Limb (tissue), 2 donors: Measurements from ENCODE around the gene RARB.

ENCODE experiments used
- DNase-seq, 2 donors: peaks; one replicate each; pipeline ENCODE4 v3.0.0-alpha.2; 2016; ENCODE audit errors: extremely low spot score in 2 of 2

The RARB gene

DNA sequence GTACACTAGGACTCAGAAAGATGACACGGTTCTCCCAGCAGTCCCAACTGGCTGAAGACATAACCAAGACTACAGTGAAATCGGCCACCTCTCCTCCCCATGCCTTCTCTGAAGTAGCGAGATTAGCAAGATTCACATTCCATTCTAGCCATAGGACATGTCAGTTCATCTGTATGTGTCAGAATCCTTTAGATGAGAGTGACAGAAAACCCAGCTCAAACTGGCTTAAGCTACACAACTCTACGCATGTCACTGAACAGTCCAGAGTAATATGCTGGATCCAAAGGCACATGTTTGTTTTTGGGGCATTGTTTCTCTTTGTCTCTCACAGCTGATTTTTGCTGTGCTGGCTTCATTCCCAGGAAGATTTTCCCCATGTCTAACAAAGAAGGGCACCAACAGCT lies 75.8 kb downstream of the RARB start:
- DNase-seq, result no peak

DNA sequence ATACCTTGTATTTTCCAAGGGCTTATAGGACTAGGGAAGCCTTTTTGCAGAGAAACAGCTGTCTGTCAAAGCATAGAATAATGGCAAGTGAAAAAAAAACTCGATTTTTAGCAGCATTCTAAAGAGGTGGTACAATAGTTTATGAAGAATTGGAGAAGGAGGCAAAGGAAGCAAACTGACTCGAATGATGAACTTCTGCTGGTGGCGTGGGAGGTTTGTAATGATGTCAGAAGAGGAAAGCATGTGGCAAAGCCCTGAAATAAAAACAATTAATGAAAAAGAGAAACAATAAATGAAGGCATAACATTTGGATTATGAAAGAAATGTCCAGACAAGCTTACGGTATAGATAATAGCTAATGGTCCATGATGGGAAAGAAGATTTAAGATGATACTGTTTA lies 77.5 kb downstream of the RARB start:
- DNase-seq, result no peak

- no peak for DNase-seq
Observed at GRCh38 chr3:25507811-25508210, 79.7 kb downstream of the RARB start.

- no peak for DNase-seq
Observed at GRCh38 chr3:25508433-25508832, 80.4 kb downstream of the RARB start.

DNA sequence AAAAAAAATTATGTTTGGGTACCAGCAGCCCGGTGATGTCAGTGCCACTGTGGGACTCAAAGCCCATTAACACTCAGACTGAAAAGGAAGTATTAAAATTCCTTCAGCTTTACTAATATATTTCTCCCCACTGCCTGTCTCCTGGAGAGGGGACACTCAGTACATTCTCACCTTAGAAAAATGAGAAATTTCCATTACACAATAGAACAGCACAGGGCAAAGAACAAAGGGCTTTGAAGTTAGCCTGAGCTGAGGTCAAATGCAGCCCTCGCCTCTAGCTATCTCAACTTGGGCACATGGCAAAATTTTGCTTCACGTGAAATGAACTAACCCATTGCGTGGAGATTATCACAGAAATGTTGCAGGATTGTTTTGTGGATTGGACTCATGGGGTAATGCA lies 80.8 kb downstream of the RARB start:
- no peak for DNase-seq

DNA sequence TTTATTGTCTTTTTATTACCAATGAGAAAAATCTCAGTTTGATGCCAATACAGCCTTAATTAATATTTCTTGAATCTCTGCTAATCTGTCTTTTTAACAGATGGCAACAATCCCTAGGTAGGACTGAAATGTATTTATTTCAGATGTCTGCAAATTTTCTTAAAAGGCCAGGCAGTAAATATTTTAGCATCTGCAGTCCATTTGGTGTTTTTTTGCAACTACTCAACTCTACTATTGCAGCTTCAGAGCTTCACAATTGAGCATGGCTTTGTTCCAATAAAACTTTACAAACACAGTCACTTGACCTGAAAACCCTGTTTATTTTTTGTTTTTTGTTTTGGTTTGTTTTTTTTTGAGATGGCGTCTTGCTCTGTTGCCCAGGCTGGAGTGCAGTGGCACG lies 82.7 kb downstream of the RARB start:
- no peak for DNase-seq

- no peak for DNase-seq
Observed at GRCh38 chr3:25511972-25512721, 84.1 kb downstream of the RARB start.

- no peak for DNase-seq
Observed at GRCh38 chr3:25513642-25514266, 85.7 kb downstream of the RARB start.

DNA sequence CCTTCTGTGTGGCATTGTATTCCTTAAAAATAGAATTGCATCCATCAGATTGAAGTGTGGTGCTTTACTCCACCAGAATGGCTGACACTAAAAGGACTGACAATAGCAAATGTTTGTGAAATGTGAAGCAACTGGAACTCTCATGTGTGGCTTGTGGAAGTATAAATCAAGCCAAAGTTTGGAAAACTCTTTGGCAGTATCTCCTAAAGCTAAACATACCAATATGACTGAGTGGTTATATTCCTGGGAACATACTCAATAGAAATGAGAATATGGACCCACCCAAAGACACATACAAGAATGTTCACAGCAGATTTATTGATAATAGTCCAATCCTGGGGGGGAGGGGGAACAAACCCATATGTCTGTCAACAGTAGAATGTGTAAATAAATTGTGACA lies 87.1 kb downstream of the RARB start:
- no peak for DNase-seq

DNA sequence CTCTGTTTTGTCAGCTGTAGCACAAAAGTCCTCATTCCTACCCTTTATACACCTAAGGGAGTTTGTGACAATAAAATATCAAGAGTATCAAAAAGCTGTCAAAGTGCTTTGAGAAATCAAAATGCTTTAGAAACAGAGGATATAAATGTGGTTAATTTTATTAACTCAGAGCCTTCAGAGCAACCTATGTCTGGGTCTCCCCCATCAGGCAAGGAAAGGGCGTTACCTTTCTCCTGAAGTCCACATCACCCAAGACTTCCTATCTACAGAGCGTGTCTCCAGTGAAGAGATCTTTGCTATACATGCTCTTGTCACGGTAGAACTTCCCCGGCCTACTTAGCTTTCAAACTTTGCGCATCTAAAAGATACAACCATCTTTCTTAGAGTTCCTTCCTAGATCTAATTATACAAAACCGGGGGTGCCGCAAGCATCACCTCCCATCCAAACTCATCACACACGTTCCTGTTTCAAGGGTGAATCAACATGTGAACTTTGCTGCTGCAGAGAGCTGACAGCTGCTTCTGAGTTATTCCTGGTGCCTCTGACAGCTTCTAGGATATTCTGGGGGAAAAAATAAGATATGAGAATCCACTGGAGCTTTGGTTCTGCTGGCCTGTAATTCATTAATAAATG lies 93.0 kb downstream of the RARB start:
- no peak for DNase-seq

- DNase-seq, result no peak
Observed at GRCh38 chr3:25527336-25527735, 99.3 kb downstream of the RARB start.

DNA sequence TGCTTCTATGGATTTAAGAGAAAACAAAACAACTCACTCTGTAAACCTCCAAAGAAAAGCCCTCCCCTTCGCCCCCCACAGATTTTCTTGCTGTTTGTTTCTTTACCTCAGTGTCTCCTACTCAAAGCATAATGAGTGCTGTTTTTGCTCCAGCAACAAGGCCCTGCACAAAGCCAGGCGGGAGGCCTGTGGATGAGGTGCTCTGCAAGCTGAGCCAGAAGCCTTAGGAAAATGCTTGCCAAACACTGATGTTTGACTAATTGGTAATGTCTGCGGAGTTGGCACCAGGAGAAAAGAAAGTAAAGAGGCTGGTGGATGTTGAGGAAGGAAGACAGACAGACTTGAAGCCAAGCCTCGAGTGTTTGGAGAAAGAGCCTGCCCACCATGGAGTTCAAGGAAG lies 99.7 kb downstream of the RARB start:
- no peak for DNase-seq

- DNase-seq, result peak in 1 of 2 donors; percentile 23
Observed at GRCh38 chr3:25531971-25532370, 103.9 kb downstream of the RARB start.

DNA sequence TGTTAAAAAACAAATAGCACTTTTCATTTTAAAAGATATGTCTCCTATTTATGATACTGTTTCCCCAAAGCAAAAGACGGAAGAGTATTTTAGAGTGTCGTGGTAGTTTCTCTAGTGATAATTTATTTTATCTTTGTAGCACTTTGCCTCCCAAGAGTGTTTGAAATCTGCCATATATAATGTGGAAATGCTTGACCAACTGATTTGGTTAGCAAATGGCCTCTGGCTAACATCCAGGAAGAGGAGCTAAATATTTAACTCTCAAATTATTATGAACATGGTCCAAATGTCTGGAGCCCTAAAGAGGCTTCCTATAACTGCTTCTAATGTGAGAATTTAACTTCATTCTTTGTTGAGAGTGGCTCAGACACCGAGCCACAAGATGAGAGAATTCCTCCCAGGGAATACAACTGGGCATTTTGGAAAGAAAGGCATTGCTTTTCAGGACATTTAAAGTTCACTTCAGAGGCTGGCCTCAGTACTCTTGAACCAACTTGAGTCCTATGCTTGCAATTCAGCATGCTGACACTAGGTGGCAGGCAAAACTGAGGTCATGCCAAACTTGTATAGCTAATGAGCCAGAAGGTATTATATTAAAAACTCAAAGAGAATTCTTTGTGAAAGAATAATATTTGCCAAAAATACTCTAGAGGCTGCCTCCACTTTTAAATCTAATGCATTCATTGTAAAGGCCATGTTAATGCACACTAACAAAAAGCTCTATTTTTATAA lies 104.5 kb downstream of the RARB start:
- DNase-seq, result no peak

- no peak for DNase-seq
Observed at GRCh38 chr3:25533399-25533798, 105.3 kb downstream of the RARB start.

- DNase-seq, result no peak
Observed at GRCh38 chr3:25534007-25534406, 105.9 kb downstream of the RARB start.

- peak; percentile 54 to 68 for DNase-seq
Observed at GRCh38 chr3:25536521-25537391, 108.7 kb downstream of the RARB start.

DNA sequence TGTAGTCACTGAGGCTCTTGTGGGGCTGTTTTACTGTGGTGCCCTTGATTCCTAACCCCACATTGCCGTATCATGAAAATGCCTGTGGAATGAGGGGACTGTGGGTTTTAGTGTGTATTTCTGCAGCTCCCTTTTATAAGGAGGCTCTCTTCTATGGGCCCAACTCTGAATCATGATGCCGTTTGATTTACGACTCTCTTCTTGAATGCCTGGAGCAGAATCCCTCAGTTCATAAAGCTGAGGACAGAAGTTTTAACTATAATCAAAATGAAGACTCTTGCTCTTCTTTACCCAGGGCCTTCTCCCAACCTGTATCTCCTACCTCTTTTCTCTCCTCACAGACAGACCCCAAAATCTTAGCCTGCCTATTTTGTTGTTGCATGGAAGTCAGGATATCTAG lies 109.5 kb downstream of the RARB start:
- no peak for DNase-seq

DNA sequence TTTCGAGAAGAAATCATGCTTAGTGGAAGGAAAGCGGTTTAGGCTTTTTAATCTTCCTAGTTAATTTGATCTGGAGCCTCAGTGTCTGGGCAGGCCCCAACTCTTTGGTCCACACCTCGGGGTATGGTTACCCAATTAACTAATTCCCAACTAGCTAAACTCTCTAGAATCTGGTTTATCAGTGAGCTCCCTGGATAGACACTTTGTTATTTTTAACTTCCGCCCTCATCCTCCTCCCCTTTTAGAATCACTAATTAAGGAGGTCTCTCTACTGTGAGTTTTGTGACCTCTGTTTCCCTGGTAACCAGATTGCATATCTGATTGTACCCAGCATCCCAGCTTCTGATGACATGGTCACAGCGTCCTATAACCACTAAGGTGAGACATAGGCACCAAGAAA lies 112.2 kb downstream of the RARB start:
- no peak for DNase-seq

DNA sequence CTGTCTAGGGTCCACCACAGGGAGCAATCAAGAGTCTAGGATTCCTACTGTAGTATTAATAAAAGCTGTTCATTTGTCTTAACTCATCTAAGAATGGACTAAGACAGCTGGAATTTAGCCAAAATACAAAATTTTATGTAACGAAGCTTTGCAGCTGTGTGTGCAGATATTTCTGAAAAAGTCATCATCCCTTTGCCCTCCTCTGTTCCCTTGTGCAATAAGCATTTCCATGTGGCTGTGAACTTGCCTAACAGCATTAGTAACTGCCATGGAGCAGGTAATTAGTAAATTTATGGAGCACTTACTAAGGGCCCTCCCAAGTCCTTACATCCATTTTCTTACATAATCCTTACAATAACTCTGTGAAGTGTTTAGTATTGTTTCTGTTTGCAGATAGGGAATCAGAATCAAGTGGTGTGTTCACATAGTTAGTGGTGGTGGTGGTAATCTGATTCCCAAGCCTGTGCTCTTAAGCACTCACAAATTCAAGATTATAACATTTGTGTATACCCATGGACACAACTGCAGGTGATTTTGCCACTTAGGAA lies 114.5 kb downstream of the RARB start:
- no peak for DNase-seq

GRCh38 chr3:25547103-25547502 lies 119.0 kb downstream of the RARB start:
- no peak for DNase-seq
